GM12874 (cell line): Measurements from ENCODE around the gene ERH.

Source experiments
- CTCF ChIP-seq: IDR thresholded peaks from 2 replicates; pipeline ENCODE4 v1.5.1; 2011; ENCODE audit warnings: low read depth, mild to moderate bottlenecking, control low read depth, low read length, moderate library complexity; ENCODE audit not compliant: insufficient read depth

The ERH gene

GRCh38 chr14:69428289-69428998, 30.3 kb upstream of the ERH start:
- no peak for TF ChIP-seq CTCF

GRCh38 chr14:69427596-69427995, 29.5 kb upstream of the ERH start:
- no peak for TF ChIP-seq CTCF

- no peak for TF ChIP-seq CTCF
Measured at GRCh38 chr14:69424149-69424923, 26.2 kb upstream of the ERH start.

- no peak for TF ChIP-seq CTCF
Measured at GRCh38 chr14:69423279-69423678, 25.2 kb upstream of the ERH start.

- no peak for TF ChIP-seq CTCF
Measured at GRCh38 chr14:69413483-69413882, 15.4 kb upstream of the ERH start.

- no peak for TF ChIP-seq CTCF
Measured at GRCh38 chr14:69408331-69408960, 10.3 kb upstream of the ERH start.

GRCh38 chr14:69405762-69406161, 7.7 kb upstream of the ERH start:
- TF ChIP-seq CTCF = no peak
